OCI-LY1 (cell line): ENCODE measurements around the gene INSR.

ENCODE experiments used
- H2AFZ ChIP-seq: fragments of 200-600 bp; sonication (generic), shearing (Covaris generic); 2 replicates; pipeline ENCODE4 v1.6.0; 2014; ENCODE audit warnings: antibody characterized with exemption, mild to moderate bottlenecking, low read length
- H3F3A ChIP-seq: fragments of 200-600 bp; sonication (generic), shearing (Covaris generic); 2 replicates; pipeline ENCODE4 v1.6.0; 2014; ENCODE audit warnings: mild to moderate bottlenecking, antibody characterized with exemption, low read length, moderate library complexity; ENCODE audit not compliant: insufficient read depth
- H3K27ac ChIP-seq: fragments of 200-600 bp; sonication (generic); 2 replicates; pipeline ENCODE4 v1.5.1; 2014; ENCODE audit warnings: low read length, mixed run types, mild to moderate bottlenecking, low read depth; ENCODE audit not compliant: poor library complexity, severe bottlenecking
- H3K27me3 ChIP-seq: fragments of 200-600 bp; sonication (generic); 2 replicates; pipeline ENCODE4 v1.6.0; 2014; ENCODE audit warnings: antibody characterized with exemption, mild to moderate bottlenecking, low read length, moderate library complexity; ENCODE audit not compliant: insufficient read depth
- H3K36me3 ChIP-seq: fragments of 200-600 bp; sonication (generic); 2 replicates; pipeline ENCODE4 v1.6.1; 2014; ENCODE audit warnings: mild to moderate bottlenecking, antibody characterized with exemption, low read length, moderate library complexity, mixed read lengths; ENCODE audit not compliant: insufficient read depth
- H3K4me1 ChIP-seq: fragments of 200-600 bp; sonication (generic); 2 replicates; pipeline ENCODE4 v1.5.1; 2014; ENCODE audit warnings: mild to moderate bottlenecking, low read length, moderate library complexity; ENCODE audit not compliant: insufficient read depth, severe bottlenecking
- H3K4me2 ChIP-seq: fragments of 200-600 bp; sonication (generic), shearing (Covaris generic); 2 replicates; pipeline ENCODE4 v1.6.1; 2014; ENCODE audit warnings: low read length
- H3K4me3 ChIP-seq: fragments of 200-600 bp; sonication (generic); 2 replicates; pipeline ENCODE4 v1.5.1; 2014; ENCODE audit warnings: low read length, low read depth, mild to moderate bottlenecking, mixed read lengths; ENCODE audit not compliant: poor library complexity, severe bottlenecking
- H3K79me2 ChIP-seq: fragments of 200-600 bp; shearing (Covaris generic); 2 replicates; pipeline ENCODE4 v1.6.1; 2016; ENCODE audit warnings: mixed run types, low read length, mixed read lengths; ENCODE audit not compliant: insufficient read depth
- H3K9ac ChIP-seq: fragments of 200-600 bp; sonication (generic), shearing (Covaris generic); 2 replicates; pipeline ENCODE4 v1.6.1; 2014; ENCODE audit warnings: mild to moderate bottlenecking, low read length, mixed read lengths
- H3K9me2 ChIP-seq: fragments of 200-600 bp; sonication (generic), shearing (Covaris generic); 2 replicates; pipeline ENCODE4 v1.6.1; 2014; ENCODE audit warnings: low read depth, mild to moderate bottlenecking, low read length, mixed read lengths
- H3K9me3 ChIP-seq: fragments of 200-600 bp; shearing (Covaris generic); 2 replicates; pipeline ENCODE4 v1.6.1; 2014; ENCODE audit warnings: low read length, mixed read lengths
- H4K20me1 ChIP-seq: fragments of 200-600 bp; sonication (generic), shearing (Covaris generic); 2 replicates; pipeline ENCODE4 v1.6.0; 2016; ENCODE audit warnings: mild to moderate bottlenecking, low read length; ENCODE audit not compliant: insufficient read depth
- EZH2 ChIP-seq: fragments of 200-600 bp; sonication (generic), shearing (Covaris generic); IDR thresholded peaks from 2 replicates; pipeline ENCODE4 v1.8.0; 2017; ENCODE audit warnings: borderline replicate concordance, mixed run types, mild to moderate bottlenecking, antibody characterized with exemption, low read length, moderate library complexity, mixed read lengths
- TF ChIP-seq, protein P1 (sequence below): fragments of 200-600 bp; sonication (generic), shearing (Covaris generic); IDR thresholded peaks from 2 replicates; pipeline ENCODE4 v1.5.1; 2017; ENCODE audit warnings: mild to moderate bottlenecking, antibody characterized with exemption, low read length, moderate library complexity, mixed read lengths

Gene INSR

DNA sequence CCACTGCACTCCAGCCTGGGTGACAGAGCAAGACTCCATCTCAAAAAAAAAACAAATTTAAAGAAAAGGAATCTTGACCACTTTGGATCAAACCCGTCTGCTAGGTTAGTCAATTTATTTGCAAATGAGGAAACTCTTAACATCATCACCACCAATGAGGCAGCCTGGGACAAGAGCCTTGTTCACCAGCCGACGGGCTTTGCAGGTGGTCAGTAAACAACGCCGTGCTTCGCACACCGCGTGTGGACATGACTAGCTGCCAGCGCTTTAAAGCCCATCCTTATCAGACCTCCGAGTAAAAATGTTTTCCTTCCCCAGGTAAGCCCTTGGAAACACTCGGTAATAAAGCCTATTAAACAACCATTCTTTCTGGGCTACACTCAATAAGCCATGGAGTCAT, 41.9 kb downstream of the INSR start:
- no peak overlapping the region for H3K27ac ChIP-seq
- H3F3A ChIP-seq, result no peaks in the 10 kb centered on the region
- H3K27me3 ChIP-seq, result no peaks in the 10 kb centered on the region
- H2AFZ ChIP-seq, result no peak overlapping the region
- peaks cover 7% of the 10 kb centered on the region for H3K4me1 ChIP-seq
- H3K9ac ChIP-seq, result no peak overlapping the region
- no peaks in the 10 kb centered on the region for H4K20me1 ChIP-seq
- no peaks in the 10 kb centered on the region for H3K9me3 ChIP-seq
- H3K36me3 ChIP-seq, result no peaks in the 10 kb centered on the region
- TF ChIP-seq EZH2, result no peak
- TF ChIP-seq, protein P1, sequence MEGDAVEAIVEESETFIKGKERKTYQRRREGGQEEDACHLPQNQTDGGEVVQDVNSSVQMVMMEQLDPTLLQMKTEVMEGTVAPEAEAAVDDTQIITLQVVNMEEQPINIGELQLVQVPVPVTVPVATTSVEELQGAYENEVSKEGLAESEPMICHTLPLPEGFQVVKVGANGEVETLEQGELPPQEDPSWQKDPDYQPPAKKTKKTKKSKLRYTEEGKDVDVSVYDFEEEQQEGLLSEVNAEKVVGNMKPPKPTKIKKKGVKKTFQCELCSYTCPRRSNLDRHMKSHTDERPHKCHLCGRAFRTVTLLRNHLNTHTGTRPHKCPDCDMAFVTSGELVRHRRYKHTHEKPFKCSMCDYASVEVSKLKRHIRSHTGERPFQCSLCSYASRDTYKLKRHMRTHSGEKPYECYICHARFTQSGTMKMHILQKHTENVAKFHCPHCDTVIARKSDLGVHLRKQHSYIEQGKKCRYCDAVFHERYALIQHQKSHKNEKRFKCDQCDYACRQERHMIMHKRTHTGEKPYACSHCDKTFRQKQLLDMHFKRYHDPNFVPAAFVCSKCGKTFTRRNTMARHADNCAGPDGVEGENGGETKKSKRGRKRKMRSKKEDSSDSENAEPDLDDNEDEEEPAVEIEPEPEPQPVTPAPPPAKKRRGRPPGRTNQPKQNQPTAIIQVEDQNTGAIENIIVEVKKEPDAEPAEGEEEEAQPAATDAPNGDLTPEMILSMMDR, result no peak
- H3K4me3 ChIP-seq, result no peak overlapping the region
- no peak overlapping the region for H3K4me2 ChIP-seq
- H3K79me2 ChIP-seq, result no peaks in the 10 kb centered on the region
- H3K9me2 ChIP-seq, result no peaks in the 10 kb centered on the region

DNA sequence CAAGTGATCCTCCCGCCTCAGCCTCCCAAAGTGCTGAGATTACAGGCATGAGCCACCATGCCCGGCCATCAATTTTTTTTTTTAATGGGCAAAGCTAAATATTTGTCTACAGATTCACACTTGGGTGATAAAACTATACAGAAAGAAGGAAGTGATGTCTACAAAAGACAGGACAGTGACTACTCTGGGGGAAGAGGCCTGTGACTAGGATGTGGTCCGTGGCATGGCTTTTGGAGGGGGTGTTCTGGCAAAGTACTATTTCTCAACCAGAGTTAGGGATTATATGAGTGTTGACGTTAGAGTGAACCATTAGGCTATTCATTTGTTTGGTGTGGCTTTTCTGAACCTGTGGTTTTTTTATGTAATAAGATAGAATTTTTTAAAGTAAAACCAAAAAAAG, 42.7 kb downstream of the INSR start:
- Histone ChIP-seq H4K20me1 (no peaks in the 10 kb centered on the region), H2AFZ (no peak overlapping the region), H3K9me2 (no peaks in the 10 kb centered on the region), H3K4me1 (peaks cover 7% of the 10 kb centered on the region), H3K27me3 (no peaks in the 10 kb centered on the region), H3K9ac (no peak overlapping the region), H3K4me2 (no peak overlapping the region), H3K9me3 (peaks cover 2% of the 10 kb centered on the region), H3K79me2 (no peaks in the 10 kb centered on the region), H3K27ac (no peak overlapping the region), H3K4me3 (no peak overlapping the region), H3F3A (no peaks in the 10 kb centered on the region), H3K36me3 (peaks cover 2% of the 10 kb centered on the region; the same call in 1 of the 2 replicates)
- TF ChIP-seq, protein P1, result no peak
- no peak for TF ChIP-seq EZH2

DNA sequence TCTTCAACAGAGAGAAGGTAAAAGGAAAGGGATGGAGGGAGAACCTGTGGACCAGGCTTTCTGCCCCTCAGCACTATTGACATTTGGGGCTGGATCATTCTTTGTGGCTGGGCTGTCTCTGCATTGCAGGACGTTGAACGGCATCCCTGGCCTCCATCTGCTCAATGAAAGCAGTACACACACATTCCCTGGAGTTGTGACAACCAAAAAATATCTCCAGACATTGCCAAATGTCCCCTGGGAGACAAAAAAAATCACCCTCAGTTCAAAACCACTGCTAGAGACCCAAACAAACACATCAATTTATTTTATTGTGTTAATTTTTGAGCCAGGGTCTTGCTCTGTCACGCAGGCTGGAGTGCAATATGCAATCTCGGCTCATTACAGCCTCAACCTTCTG, 43.3 kb downstream of the INSR start:
- H3K27ac ChIP-seq, result peak overlapping the region; percentile 4
- no peak overlapping the region for H3K9ac ChIP-seq
- peaks cover 7% of the 10 kb centered on the region for H3K4me1 ChIP-seq
- no peak for TF ChIP-seq EZH2
- TF ChIP-seq, protein P1, result no peak
- peaks cover 8% of the 10 kb centered on the region for H3K9me3 ChIP-seq
- H4K20me1 ChIP-seq, result no peaks in the 10 kb centered on the region
- no peaks in the 10 kb centered on the region for H3K79me2 ChIP-seq
- H3K36me3 ChIP-seq, result peaks cover 7% of the 10 kb centered on the region; the same call in 1 of the 2 replicates
- no peaks in the 10 kb centered on the region for H3K9me2 ChIP-seq
- H2AFZ ChIP-seq, result 0 out of 2 replicates have a peak overlapping the region, but pooled peaks have one; percentile 9
- H3K4me2 ChIP-seq, result no peak overlapping the region
- H3K27me3 ChIP-seq, result no peaks in the 10 kb centered on the region
- H3K4me3 ChIP-seq, result no peak overlapping the region
- no peaks in the 10 kb centered on the region for H3F3A ChIP-seq
